IMR-90 (cell line): ENCODE results near the gene CT47C1. TPM values are rescaled to one million over a fixed set of nuclear protein-coding genes. Genes with fewer than 3 reads are reported as not detected.
A peak's percentile ranks its signal among the peaks of the same experiment; 100 is the strongest.

Experiments used
- ATAC-seq: fragments of 200-7000 bp; cut with Tn5 transposase; 2 replicates; pipeline ENCODE4 v1.9.1; 2020; ENCODE audit warnings: low read depth, mild to moderate bottlenecking, moderate library complexity
- BruUV-seq: library from RNA; stranded (reverse); fragments of 400-500 nt; replicated peaks from 2 replicates; lab custom pipeline; 2021; lab: Mats Ljungman, UMichigan
- CTCF ChIA-PET: fragments of 300-600 bp; formaldehyde crosslinking; extraction: SDS; loops from one replicate; lab custom pipeline; 2021; ENCODE audit warnings: antibody characterized with exemption; lab: Yijun Ruan, JAX
- POLR2A ChIA-PET: fragments of 300-600 bp; sonication (Branson Sonifier 250); formaldehyde crosslinking; loops from one replicate; lab custom pipeline; 2022; ENCODE audit warnings: antibody characterized with exemption; ENCODE audit not compliant: unreplicated experiment; lab: Charles Lee
- DNase-seq: peaks from one replicate; pipeline ENCODE4 v3.0.0; 2013
- H2AFZ ChIP-seq: replicated peaks from 2 replicates; pipeline ENCODE3; 2013; ENCODE audit warnings: low read length, mild to moderate bottlenecking; ENCODE audit not compliant: poor library complexity
- H2AK5ac ChIP-seq: 2 replicates; pipeline ENCODE4 v1.6.1; 2013; ENCODE audit warnings: low read depth, low read length, inconsistent platforms
- H2AK9ac ChIP-seq: replicated peaks from 2 replicates; pipeline ENCODE3; 2013; ENCODE audit warnings: mild to moderate bottlenecking, low read depth, low read length, moderate library complexity; ENCODE audit not compliant: poor library complexity
- H2BK120ac ChIP-seq: 2 replicates; pipeline ENCODE4 v1.6.1; 2013; ENCODE audit warnings: low read depth, low read length, inconsistent platforms
- H2BK15ac ChIP-seq: 3 replicates; pipeline ENCODE4 v1.6.1; 2013; ENCODE audit warnings: low read depth, low read length, inconsistent platforms
- H2BK20ac ChIP-seq: 2 replicates; pipeline ENCODE4 v1.6.1; 2013; ENCODE audit warnings: low read depth, mild to moderate bottlenecking, inconsistent platforms, low read length, moderate library complexity
- H2BK5ac ChIP-seq: 2 replicates; pipeline ENCODE4 v1.6.1; 2013; ENCODE audit warnings: mild to moderate bottlenecking, low read depth, low read length, inconsistent platforms; ENCODE audit not compliant: poor library complexity, severe bottlenecking
- H3K14ac ChIP-seq: replicated peaks from 2 replicates; pipeline ENCODE4 v1.6.1; 2013; ENCODE audit warnings: low read depth, low read length, inconsistent platforms
- H3K18ac ChIP-seq: 2 replicates; pipeline ENCODE4 v1.6.1; 2013; ENCODE audit warnings: low read depth, low read length, control low read depth
- H3K23ac ChIP-seq: 2 replicates; pipeline ENCODE4 v1.6.1; 2013; ENCODE audit warnings: low read depth, low read length, inconsistent platforms
- H3K27ac ChIP-seq: 2 replicates; pipeline ENCODE4 v1.5.1; 2013; ENCODE audit warnings: mild to moderate bottlenecking, control low read depth, low read length; ENCODE audit not compliant: insufficient read depth
- H3K27me3 ChIP-seq: 2 replicates; pipeline ENCODE4 v1.6.1; 2013; ENCODE audit warnings: low read length; ENCODE audit not compliant: control insufficient read depth, insufficient read depth
- H3K36me3 ChIP-seq: 2 replicates; pipeline ENCODE4 v1.6.1; 2013; ENCODE audit warnings: low read length, mixed read lengths; ENCODE audit not compliant: control insufficient read depth, insufficient read depth
- H3K4ac ChIP-seq: 2 replicates; pipeline ENCODE4 v1.6.1; 2013; ENCODE audit warnings: low read depth, low read length, inconsistent platforms
- H3K4me1 ChIP-seq: 2 replicates; pipeline ENCODE4 v1.6.1; 2013; ENCODE audit warnings: low read length, mixed read lengths; ENCODE audit not compliant: control insufficient read depth, insufficient read depth
- H3K4me2 ChIP-seq: 2 replicates; pipeline ENCODE4 v1.6.1; 2013; ENCODE audit warnings: low read depth, mild to moderate bottlenecking, control low read depth, low read length, moderate library complexity
- H3K4me3 ChIP-seq: 2 replicates; pipeline ENCODE4 v1.5.1; 2013; ENCODE audit warnings: low read depth, mild to moderate bottlenecking, control low read depth, low read length, moderate library complexity; ENCODE audit not compliant: insufficient read depth
- H3K56ac ChIP-seq: 2 replicates; pipeline ENCODE4 v1.6.1; 2013; ENCODE audit warnings: low read length, inconsistent platforms; ENCODE audit not compliant: insufficient read depth; ENCODE audit errors: extremely low read depth
- H3K79me1 ChIP-seq, 2 experiments: 2 replicates each; pipeline ENCODE4 v1.6.1; 2013; ENCODE audit warnings: low read length in 2 of 2, inconsistent platforms in 1 of 2, low read depth in 1 of 2
- H3K9ac ChIP-seq: 2 replicates; pipeline ENCODE4 v1.6.1; 2013; ENCODE audit warnings: low read depth, low read length, control low read depth
- H3K9me1 ChIP-seq: 2 replicates; pipeline ENCODE4 v1.6.1; 2013; ENCODE audit warnings: low read length, inconsistent platforms; ENCODE audit not compliant: insufficient read depth
- H3K9me3 ChIP-seq: 2 replicates; pipeline ENCODE4 v1.6.1; 2013; ENCODE audit warnings: low read length; ENCODE audit not compliant: control insufficient read depth, insufficient read depth
- H4K20me1 ChIP-seq: 2 replicates; pipeline ENCODE4 v1.6.1; 2013; ENCODE audit warnings: low read length, inconsistent platforms; ENCODE audit not compliant: insufficient read depth
- H4K5ac ChIP-seq: 2 replicates; pipeline ENCODE4 v1.6.1; 2013; ENCODE audit warnings: mild to moderate bottlenecking, low read depth, low read length, control low read depth
- H4K8ac ChIP-seq, 2 experiments: 2 replicates each; pipeline ENCODE4 v1.6.1; 2013; ENCODE audit warnings: low read depth in 2 of 2, low read length in 2 of 2, control low read depth in 1 of 2, inconsistent platforms in 1 of 2
- H4K91ac ChIP-seq: 2 replicates; pipeline ENCODE4 v1.6.1; 2013; ENCODE audit warnings: low read depth, low read length, inconsistent platforms; ENCODE audit not compliant: insufficient read depth
- CEBPB ChIP-seq: IDR thresholded peaks from 2 replicates; pipeline ENCODE4 v1.6.1; 2012; ENCODE audit warnings: low read depth, low read length, improper control_type of control experiment
- USF2 ChIP-seq: fragments of 150-350 bp; IDR thresholded peaks from 2 replicates; pipeline ENCODE4 v1.6.1; 2017; ENCODE audit warnings: mild to moderate bottlenecking, antibody characterized with exemption, low read length, low read depth
- WGBS, 2 experiments: methylation state at CpG; one replicate each; pipeline versions ENCODE4 v1.1.5 to v1.1.7; 2013; ENCODE audit warnings: missing lambda C conversion rate in 2 of 2; ENCODE audit not compliant: insufficient read length in 1 of 2; ENCODE audit errors: extremely low coverage in 2 of 2; 5-methylcytosine and 5-hydroxymethylcytosine counted together
- dilution Hi-C: fragments of 300-500 bp; cut with HindIII; formaldehyde crosslinking; loops from one replicate; pipeline ENCODE4 v1.14.3; 2018; ENCODE audit warnings: low sequenced_read_pairs; ENCODE audit not compliant: unreplicated experiment
- in situ Hi-C: fragments of 300-500 bp; cut with MboI; formaldehyde crosslinking; loops from 3 replicates; pipeline ENCODE4 v1.14.3; 2019; ENCODE audit warnings: low sequenced_read_pairs, inconsistent platforms, mixed read lengths
- intact Hi-C: fragments of 100-400 bp; cut with micrococcal nuclease; formaldehyde crosslinking; loops from 2 replicates; pipeline ENCODE4 v1.10.0; 2022
- polyA plus RNA-seq, 3 experiments: library from polyadenylated mRNA; depleted of rRNA; stranded (reverse); fragments of >200 nt; gene quantifications; 2 replicates each; pipeline ENCODE4 v1.2.3, GENCODE V29; 2012; ENCODE audit warnings: low replicate concordance in 1 of 3
- total RNA-seq: library from RNA; depleted of rRNA; stranded (reverse); fragments of >200 nt; gene quantifications from 2 replicates; pipeline ENCODE4 v1.2.3, GENCODE V29; 2012; rRNA removed

CT47C1 gene
- total and polyA plus RNA-seq, 2 of the 4 experiments (the other 2 are of a cell fraction): not detected

GRCh38 chrX:119121341-119121740 lies 48.5 kb downstream of the CT47C1 start:
- ATAC-seq (peak; percentile 35), DNase-seq (peak; percentile 31)
- no peaks in the 10 kb centered on the region for H3K79me1 ChIP-seq
- no peak overlapping the region for H2AK5ac ChIP-seq
- H3K27me3 ChIP-seq: peaks cover 10% of the 10 kb centered on the region
- no peak overlapping the region for H2BK15ac ChIP-seq
- H2BK120ac ChIP-seq: no peak overlapping the region
- no peak overlapping the region for H2AK9ac ChIP-seq
- no peak overlapping the region for H3K4ac ChIP-seq
- dilution Hi-C loops (no loop called here), intact Hi-C loops (no loop called here), in situ Hi-C loops (no loop called here)
- no peak overlapping the region for H3K4me2 ChIP-seq
- no peaks in the 10 kb centered on the region for H3K36me3 ChIP-seq
- H2AFZ ChIP-seq: no peak overlapping the region
- no peak overlapping the region for H4K8ac ChIP-seq
- H3K56ac ChIP-seq: no peak overlapping the region
- H3K14ac ChIP-seq: no peak overlapping the region
- no peak overlapping the region for H3K27ac ChIP-seq
- POLR2A ChIA-PET: no interaction called here
- H4K20me1 ChIP-seq: no peaks in the 10 kb centered on the region
- no TSS peak for BruUV-seq
- TF ChIP-seq USF2: peak; percentile 25; the same call in 1 of the 2 replicates
- TF ChIP-seq CEBPB: no peak
- H3K9ac ChIP-seq: no peak overlapping the region
- H3K4me1 ChIP-seq: no peaks in the 10 kb centered on the region
- no peak overlapping the region for H4K91ac ChIP-seq
- no peaks in the 10 kb centered on the region for H3K9me3 ChIP-seq
- H3K23ac ChIP-seq: no peak overlapping the region
- CTCF ChIA-PET: interaction anchor here (0.7 kb wide), 1 partner anchor 107 kb away, joined by 5 read pairs; no protein-coding TSS in a partner anchor
- whole genome bisulfite sequencing, 2 experiments: no CpG with 5 or more reads among the region's 1 CpG
- H3K4me3 ChIP-seq: no peak overlapping the region
- H2BK5ac ChIP-seq: no peak overlapping the region
- H3K18ac ChIP-seq: no peak overlapping the region
- H2BK20ac ChIP-seq: no peak overlapping the region
- H3K9me1 ChIP-seq: no peaks in the 10 kb centered on the region
- H4K5ac ChIP-seq: no peak overlapping the region

Other genes starting within 250 kb of the CT47C1 start
- under 0.01 TPM in 1 of 2 replicates, not detected in the other for gene ZCCHC12, start 249.2 kb upstream of the CT47C1 start, total RNA-seq
- gene ZCCHC12, start 249.2 kb upstream of the CT47C1 start, polyA plus RNA-seq (2012; rRNA removed): 0.06 and 0.07 TPM in 2 replicates
- not detected in 2 replicates for gene LONRF3, start 98.4 kb upstream of the CT47C1 start, total RNA-seq
- gene LONRF3, start 98.4 kb upstream of the CT47C1 start, polyA plus RNA-seq (2012; rRNA removed): not detected in 2 replicates
- not detected in 2 replicates for gene KIAA1210, start 54.8 kb downstream of the CT47C1 start, total RNA-seq
- gene KIAA1210, start 54.8 kb downstream of the CT47C1 start, polyA plus RNA-seq (2012; rRNA removed): not detected in 2 replicates
- 75.3 and 124 TPM in 2 replicates for gene PGRMC1, start 163.3 kb downstream of the CT47C1 start, total RNA-seq
- gene PGRMC1, start 163.3 kb downstream of the CT47C1 start, polyA plus RNA-seq (2012; rRNA removed): 49.7 and 58.5 TPM in 2 replicates